GM12892 (cell line): ENCODE data around the gene KIAA1191.

ENCODE experiments used
- DNase-seq: peaks from one replicate; pipeline ENCODE4 v3.0.0; 2011; ENCODE audit not compliant: insufficient read length
- FAIRE-seq: peaks from 2 replicates; lab custom pipeline; 2011; peaks lifted over from hg19 to GRCh38; lab: Jason Lieb, UNC
- POLR2A ChIP-seq: IDR thresholded peaks from 2 replicates; pipeline ENCODE4 v1.6.1; 2011; ENCODE audit warnings: low read depth, low read length, control low read depth
- POLR2AphosphoS5 ChIP-seq: IDR thresholded peaks from 2 replicates; pipeline ENCODE4 v1.6.1; 2011; ENCODE audit warnings: low read depth, low read length, control low read depth
- TAF1 ChIP-seq: IDR thresholded peaks from 2 replicates; pipeline ENCODE4 v1.6.1; 2011; ENCODE audit warnings: low read depth, mild to moderate bottlenecking, control low read depth, low read length, borderline replicate concordance

The KIAA1191 gene

DNA sequence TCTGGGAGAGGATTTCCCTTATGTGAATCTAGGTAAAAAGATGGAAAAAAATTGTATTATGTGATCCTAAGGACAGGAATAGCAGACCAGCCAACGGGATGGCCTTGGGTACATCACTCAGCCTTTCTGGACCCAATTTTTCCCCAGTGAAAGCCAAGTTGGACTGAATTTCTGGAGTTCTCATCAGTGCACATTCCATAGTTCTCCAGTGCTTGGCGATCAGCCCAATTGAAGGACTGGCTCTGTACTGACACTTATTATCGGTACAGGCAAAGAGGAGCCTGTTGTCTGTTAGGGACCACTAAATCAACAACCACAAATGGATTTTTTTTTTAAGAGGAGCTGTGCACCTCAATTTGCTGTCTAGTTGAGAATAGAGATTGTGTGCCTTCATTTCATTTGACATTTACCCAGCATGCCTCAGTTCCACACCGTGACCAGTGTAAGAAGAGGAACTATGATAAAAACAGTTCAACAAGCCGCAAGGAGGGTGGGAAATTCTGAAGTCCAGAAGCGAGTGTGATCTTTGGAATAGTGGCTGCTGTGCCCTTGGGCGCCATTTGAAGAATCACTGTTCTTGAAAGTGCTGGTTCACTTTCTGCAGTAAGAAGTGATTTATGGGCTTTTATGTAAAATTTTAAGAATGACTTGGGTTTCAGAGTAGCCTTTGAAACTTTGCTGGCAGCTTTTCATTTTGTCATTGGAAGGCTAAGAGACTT lies 11.7 kb upstream of the KIAA1191 start:
- no peak for TF ChIP-seq POLR2A
- TF ChIP-seq TAF1, result no peak
- no peak for TF ChIP-seq POLR2AphosphoS5
- DNase-seq (no peak), FAIRE-seq (no peak)

GRCh38 chr5:176371621-176372539 lies 10.3 kb upstream of the KIAA1191 start:
- FAIRE-seq, result no peak
- TF ChIP-seq TAF1, result no peak
- TF ChIP-seq POLR2AphosphoS5, result no peak

GRCh38 chr5:176369934-176370711 lies 8.6 kb upstream of the KIAA1191 start:
- DNase-seq (no peak), FAIRE-seq (no peak)
- no peak for TF ChIP-seq TAF1
- TF ChIP-seq POLR2AphosphoS5, result no peak
- no peak for TF ChIP-seq POLR2A

More at GRCh38 chr5:176371621-176372539, 10.3 kb upstream of the KIAA1191 start:
- no peak for DNase-seq

- FAIRE-seq, result no peak
- TF ChIP-seq TAF1 (no peak), POLR2AphosphoS5 (no peak), POLR2A (no peak)
- no peak for DNase-seq
These were observed 7.2 kb upstream of the KIAA1191 start for GRCh38 chr5:176368726-176369125.

DNA sequence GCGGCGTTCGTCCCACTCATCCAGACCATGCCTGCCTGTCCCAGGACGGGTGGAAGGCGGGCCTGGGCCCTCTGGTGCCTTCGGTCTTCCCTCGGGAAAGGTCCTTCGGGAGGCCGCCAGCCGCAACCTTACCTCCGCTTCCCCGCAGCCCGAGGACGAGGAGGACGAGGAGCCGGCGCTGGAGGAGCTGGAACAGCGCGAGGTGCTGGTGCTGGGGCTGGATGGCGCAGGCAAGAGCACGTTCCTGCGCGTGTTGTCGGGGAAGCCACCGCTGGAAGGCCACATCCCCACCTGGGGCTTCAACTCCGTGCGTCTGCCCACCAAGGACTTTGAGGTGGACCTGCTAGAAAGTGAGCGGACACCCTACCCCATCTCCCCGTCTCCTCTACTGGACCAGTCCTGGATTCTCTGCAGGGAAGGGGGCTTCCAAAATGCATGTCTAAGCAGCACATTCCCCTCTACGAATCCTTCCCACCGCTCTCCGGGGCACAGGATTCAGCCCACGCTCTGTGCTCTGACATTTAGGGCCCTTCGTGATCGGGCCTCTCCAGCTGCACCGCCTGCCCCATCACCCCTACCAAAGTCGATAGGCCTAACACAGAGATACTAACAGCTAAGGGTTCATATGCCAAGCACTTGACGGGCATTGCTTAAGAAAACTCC lies 4.8 kb upstream of the KIAA1191 start:
- DNase-seq, result no peak
- TF ChIP-seq TAF1 (no peak), POLR2AphosphoS5 (no peak), POLR2A (no peak)

DNA sequence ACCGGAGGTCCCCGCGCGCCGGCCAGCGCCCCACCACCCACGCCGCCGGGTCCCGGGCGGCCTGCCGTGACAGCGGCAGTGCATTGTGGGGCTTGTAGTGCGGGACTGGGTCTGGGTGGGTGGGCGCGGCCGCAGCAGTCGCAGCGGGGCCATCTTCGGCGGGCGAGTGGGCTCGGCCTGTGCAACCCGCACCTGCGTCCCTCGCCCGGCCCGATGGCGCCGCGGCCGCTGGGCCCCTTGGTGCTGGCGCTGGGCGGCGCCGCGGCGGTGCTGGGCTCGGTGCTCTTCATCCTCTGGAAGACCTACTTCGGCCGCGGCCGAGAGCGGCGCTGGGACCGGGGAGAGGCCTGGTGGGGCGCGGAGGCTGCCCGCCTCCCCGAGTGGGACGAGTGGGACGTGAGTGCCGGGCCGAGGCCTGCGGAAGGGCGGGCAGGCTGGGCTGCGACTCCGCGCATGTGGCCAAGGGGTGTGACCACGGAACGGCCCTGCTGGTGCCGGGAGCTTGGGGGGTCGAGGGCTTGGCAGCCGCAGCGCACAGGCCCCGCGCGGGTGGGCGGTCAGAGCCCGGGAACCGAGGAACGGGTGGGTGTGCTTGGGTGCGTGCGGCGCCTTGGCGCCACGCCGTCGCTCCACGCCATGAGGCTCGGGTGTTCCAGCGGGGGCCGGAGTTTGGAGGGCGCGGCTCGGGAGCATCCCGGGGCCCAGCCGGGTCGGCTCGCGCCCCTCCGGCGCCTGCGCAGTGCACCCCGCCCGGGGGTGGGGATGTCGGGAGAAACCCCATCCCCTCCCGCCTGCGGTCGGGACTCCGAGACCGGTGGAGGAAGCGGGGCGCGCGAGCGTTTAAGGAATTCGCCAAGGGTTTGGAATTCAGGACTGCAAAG lies 4.0 kb upstream of the KIAA1191 start, which contains the start of gene ARL10:
Gene ARL10, plus strand, starts transcription at position 137 of the 881 bp plus-strand sequence. Its CDS starts 77 bp downstream, at position 214.
- TF ChIP-seq POLR2A (peak; percentile 40; the same call in 1 of the 2 replicates), TAF1 (no peak)
- FAIRE-seq (peak; percentile 57), DNase-seq (peak; percentile 69)

More for the DNA sequence above, 4.8 kb upstream of the KIAA1191 start:
- no peak for FAIRE-seq

- no peak for TF ChIP-seq TAF1
- TF ChIP-seq POLR2AphosphoS5, result no peak
- TF ChIP-seq POLR2A, result no peak
- peak; percentile 99 for FAIRE-seq
- no peak for DNase-seq
These were observed 3.3 kb upstream of the KIAA1191 start for GRCh38 chr5:176364765-176365350.

- no peak for FAIRE-seq
- no peak for DNase-seq
- TF ChIP-seq POLR2AphosphoS5 (no peak), POLR2A (no peak), TAF1 (no peak)
These were observed 598 bp upstream of the KIAA1191 start for GRCh38 chr5:176362233-176362490.

- no peak for FAIRE-seq
- no peak for TF ChIP-seq POLR2A
- TF ChIP-seq POLR2AphosphoS5, result no peak
- no peak for TF ChIP-seq TAF1
- no peak for DNase-seq
These were observed 599 bp downstream of the KIAA1191 start for GRCh38 chr5:176360894-176361436.

DNA sequence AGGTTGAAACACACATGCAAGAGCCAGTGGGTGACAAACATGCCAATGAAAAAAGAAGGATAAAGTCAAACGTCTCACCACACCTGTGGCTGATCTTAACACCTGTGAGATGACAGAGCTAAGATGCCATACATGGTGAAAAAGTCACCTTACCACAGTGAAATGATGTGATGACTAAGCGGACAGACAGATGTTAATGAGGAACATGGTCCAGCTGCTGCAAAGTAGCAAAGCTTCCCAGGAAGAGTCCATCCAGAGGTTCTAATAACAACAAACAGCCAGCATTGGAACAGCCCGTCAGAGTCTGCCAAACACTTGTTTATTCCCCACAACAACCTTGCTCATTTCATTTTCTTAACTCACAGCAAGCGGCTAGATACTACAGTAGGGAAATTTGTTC lies 1.9 kb downstream of the KIAA1191 start:
- TF ChIP-seq TAF1, result no peak
- no peak for TF ChIP-seq POLR2AphosphoS5
- no peak for TF ChIP-seq POLR2A
- DNase-seq (no peak), FAIRE-seq (no peak)
